ENCODE measurements around the gene THSD7A.

The THSD7A gene

DNA sequence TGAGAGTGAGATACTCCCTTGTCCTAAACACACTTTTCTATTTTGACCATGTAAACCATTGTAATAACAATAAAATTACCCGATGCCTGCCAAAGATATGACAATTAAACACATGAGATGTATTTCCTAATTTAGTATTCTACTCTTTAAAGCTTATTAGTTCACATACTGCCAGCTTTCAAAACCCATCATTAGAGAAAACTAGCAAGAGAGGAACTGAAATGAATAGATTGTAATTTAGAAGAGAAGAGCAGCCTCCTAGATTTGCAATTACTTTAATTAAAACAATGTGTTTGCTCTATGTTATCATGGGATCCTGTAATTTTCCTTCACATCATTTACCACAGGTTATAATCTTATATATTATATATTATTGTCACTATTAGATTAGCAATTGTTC is 428.2 kb downstream of the THSD7A start:
- DNase-seq: no peak
- TF ChIP-seq, protein P1, sequence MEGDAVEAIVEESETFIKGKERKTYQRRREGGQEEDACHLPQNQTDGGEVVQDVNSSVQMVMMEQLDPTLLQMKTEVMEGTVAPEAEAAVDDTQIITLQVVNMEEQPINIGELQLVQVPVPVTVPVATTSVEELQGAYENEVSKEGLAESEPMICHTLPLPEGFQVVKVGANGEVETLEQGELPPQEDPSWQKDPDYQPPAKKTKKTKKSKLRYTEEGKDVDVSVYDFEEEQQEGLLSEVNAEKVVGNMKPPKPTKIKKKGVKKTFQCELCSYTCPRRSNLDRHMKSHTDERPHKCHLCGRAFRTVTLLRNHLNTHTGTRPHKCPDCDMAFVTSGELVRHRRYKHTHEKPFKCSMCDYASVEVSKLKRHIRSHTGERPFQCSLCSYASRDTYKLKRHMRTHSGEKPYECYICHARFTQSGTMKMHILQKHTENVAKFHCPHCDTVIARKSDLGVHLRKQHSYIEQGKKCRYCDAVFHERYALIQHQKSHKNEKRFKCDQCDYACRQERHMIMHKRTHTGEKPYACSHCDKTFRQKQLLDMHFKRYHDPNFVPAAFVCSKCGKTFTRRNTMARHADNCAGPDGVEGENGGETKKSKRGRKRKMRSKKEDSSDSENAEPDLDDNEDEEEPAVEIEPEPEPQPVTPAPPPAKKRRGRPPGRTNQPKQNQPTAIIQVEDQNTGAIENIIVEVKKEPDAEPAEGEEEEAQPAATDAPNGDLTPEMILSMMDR (IDR thresholded peaks at IDR 0.05; ENCODE audit: low read length): no peak
- TF ChIP-seq EZH2phosphoT487 (IDR thresholded peaks at IDR 0.05; ENCODE audit: low read length) (no peak), EZH2 (optimal IDR thresholded peaks at IDR 0.05; ENCODE audit: low read depth, low read length) (no peak)
- no peaks in the 10 kb centered on the region for H3K9me2 ChIP-seq (replicated peaks; ENCODE audit: insufficient read depth, low read length)

DNA sequence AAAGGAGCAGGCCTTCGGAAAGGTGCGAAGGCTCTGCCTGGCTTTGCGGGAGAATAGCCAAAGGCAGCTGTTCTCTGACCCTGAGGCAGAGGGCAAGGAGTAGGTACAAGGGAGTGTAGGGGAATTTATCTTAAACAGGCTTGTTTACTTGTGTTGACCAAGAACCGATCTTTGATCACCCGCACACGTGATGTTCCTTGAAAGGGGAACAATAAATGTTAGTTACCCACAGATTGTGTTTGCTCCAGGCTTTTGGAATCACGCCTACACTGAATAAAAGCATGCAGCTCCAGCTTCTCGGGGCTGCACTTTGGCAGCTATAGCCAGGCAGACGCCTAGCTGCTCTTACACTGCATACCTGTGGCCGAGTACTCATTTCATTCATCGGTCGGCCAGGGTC is 437.6 kb downstream of the THSD7A start:
- Histone ChIP-seq H3K9ac (ENCODE audit: low read length) (no peak overlapping the region), H3F3A (ENCODE audit: insufficient read depth, low read length) (no peaks in the 10 kb centered on the region), H3K36me3 (replicated peaks; ENCODE audit: insufficient read depth, low read length) (no peaks in the 10 kb centered on the region), H2AFZ (ENCODE audit: low read length) (no peak overlapping the region), H3K4me3 (ENCODE audit: low read length) (no peak overlapping the region), H3K4me1 (ENCODE audit: low read length) (no peaks in the 10 kb centered on the region), H3K9me2 (replicated peaks; ENCODE audit: insufficient read depth, low read length) (no peaks in the 10 kb centered on the region), H3K27me3 (replicated peaks; ENCODE audit: insufficient read depth, low read length) (no peaks in the 10 kb centered on the region), H3K27ac (ENCODE audit: low read length) (no peak overlapping the region), H3K9me3 (replicated peaks; ENCODE audit: insufficient read depth, low read length) (no peaks in the 10 kb centered on the region), H3K79me2 (ENCODE audit: low read length) (no peaks in the 10 kb centered on the region), H4K20me1 (ENCODE audit: insufficient read depth, low read length) (no peaks in the 10 kb centered on the region), H3K4me2 (ENCODE audit: low read depth, low read length) (no peak overlapping the region)
- DNase-seq: no peak
- TF ChIP-seq EZH2phosphoT487 (IDR thresholded peaks at IDR 0.05; ENCODE audit: low read length): no peak

More for the DNA sequence above, 428.2 kb downstream of the THSD7A start:
- H3K9me3 ChIP-seq (replicated peaks; ENCODE audit: insufficient read depth, low read length): no peaks in the 10 kb centered on the region
- no peaks in the 10 kb centered on the region for H4K20me1 ChIP-seq (ENCODE audit: insufficient read depth, low read length)
- H2AFZ ChIP-seq (ENCODE audit: low read length): no peak overlapping the region
- H3K4me1 ChIP-seq (ENCODE audit: low read length): no peaks in the 10 kb centered on the region
- H3K27ac ChIP-seq (ENCODE audit: low read length): no peak overlapping the region
- H3K9ac ChIP-seq (ENCODE audit: low read length): no peak overlapping the region
- no peak overlapping the region for H3K4me2 ChIP-seq (ENCODE audit: low read depth, low read length)
- no peaks in the 10 kb centered on the region for H3F3A ChIP-seq (ENCODE audit: insufficient read depth, low read length)
- H3K79me2 ChIP-seq (ENCODE audit: low read length): no peaks in the 10 kb centered on the region
- H3K27me3 ChIP-seq (replicated peaks; ENCODE audit: insufficient read depth, low read length): no peaks in the 10 kb centered on the region
- H3K36me3 ChIP-seq (replicated peaks; ENCODE audit: insufficient read depth, low read length): no peaks in the 10 kb centered on the region
- no peak overlapping the region for H3K4me3 ChIP-seq (ENCODE audit: low read length)

DNA sequence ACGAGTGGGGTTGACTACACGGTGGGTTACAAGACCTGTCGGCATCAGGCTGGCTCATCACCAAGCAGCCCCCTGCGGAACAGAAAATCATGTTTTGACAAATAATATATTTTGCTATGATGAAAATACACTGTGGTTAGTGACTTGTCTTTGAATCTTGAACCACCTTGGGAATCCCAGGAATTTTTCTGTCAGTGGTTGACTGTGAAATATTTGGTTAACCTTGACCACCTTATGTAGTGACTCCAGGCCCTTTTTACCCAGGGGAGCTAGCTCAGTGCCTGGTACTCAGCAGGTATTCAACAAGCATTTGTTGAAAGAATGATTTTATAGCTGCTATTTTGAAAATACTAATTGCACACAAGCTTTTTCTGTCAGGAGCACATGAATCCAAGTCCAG is 452.4 kb downstream of the THSD7A start:
- Histone ChIP-seq H3K79me2 (ENCODE audit: low read length) (no peaks in the 10 kb centered on the region), H3K9me2 (replicated peaks; ENCODE audit: insufficient read depth, low read length) (no peaks in the 10 kb centered on the region), H3K4me3 (ENCODE audit: low read length) (no peak overlapping the region), H3K27ac (ENCODE audit: low read length) (no peak overlapping the region), H3K4me1 (ENCODE audit: low read length) (no peaks in the 10 kb centered on the region), H2AFZ (ENCODE audit: low read length) (no peak overlapping the region), H3K27me3 (replicated peaks; ENCODE audit: insufficient read depth, low read length) (no peaks in the 10 kb centered on the region), H3K9me3 (replicated peaks; ENCODE audit: insufficient read depth, low read length) (no peaks in the 10 kb centered on the region), H3K9ac (ENCODE audit: low read length) (no peak overlapping the region), H3F3A (ENCODE audit: insufficient read depth, low read length) (no peaks in the 10 kb centered on the region), H3K4me2 (ENCODE audit: low read depth, low read length) (no peak overlapping the region), H4K20me1 (ENCODE audit: insufficient read depth, low read length) (no peaks in the 10 kb centered on the region), H3K36me3 (replicated peaks; ENCODE audit: insufficient read depth, low read length) (no peaks in the 10 kb centered on the region)
- no peak for DNase-seq
- no peak for TF ChIP-seq EZH2phosphoT487 (IDR thresholded peaks at IDR 0.05; ENCODE audit: low read length)
- TF ChIP-seq EZH2 (optimal IDR thresholded peaks at IDR 0.05; ENCODE audit: low read depth, low read length): no peak
- TF ChIP-seq, protein P1 (IDR thresholded peaks at IDR 0.05; ENCODE audit: low read length): no peak

DNA sequence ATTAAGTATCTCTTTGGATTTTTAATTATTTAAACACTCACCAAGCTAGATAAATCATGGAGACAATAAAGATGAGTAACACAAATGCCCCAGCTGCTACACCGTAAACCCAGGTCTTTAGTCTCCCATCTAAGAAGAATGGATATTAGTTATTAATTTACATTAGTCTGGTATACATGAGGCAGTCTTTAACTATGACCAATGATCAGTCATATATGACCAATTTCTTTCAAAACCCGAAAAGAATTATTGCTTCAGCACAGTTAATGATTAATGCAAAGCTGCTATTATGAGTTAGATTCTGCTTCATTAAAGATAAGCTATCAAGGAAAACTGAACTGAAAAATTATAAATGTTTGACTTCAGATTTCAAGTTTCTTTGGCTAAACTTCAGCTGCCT is 455.5 kb downstream of the THSD7A start:
- no peak for DNase-seq
- TF ChIP-seq EZH2 (optimal IDR thresholded peaks at IDR 0.05; ENCODE audit: low read depth, low read length): no peak
- TF ChIP-seq, protein P1 (IDR thresholded peaks at IDR 0.05; ENCODE audit: low read length): no peak
- no peak for TF ChIP-seq EZH2phosphoT487 (IDR thresholded peaks at IDR 0.05; ENCODE audit: low read length)
- Histone ChIP-seq H4K20me1 (ENCODE audit: insufficient read depth, low read length) (no peaks in the 10 kb centered on the region), H3K9ac (ENCODE audit: low read length) (no peak overlapping the region), H3K4me1 (ENCODE audit: low read length) (no peaks in the 10 kb centered on the region), H3K4me2 (ENCODE audit: low read depth, low read length) (no peak overlapping the region), H3K79me2 (ENCODE audit: low read length) (no peaks in the 10 kb centered on the region), H3K27ac (ENCODE audit: low read length) (no peak overlapping the region), H3K9me3 (replicated peaks; ENCODE audit: insufficient read depth, low read length) (no peaks in the 10 kb centered on the region), H2AFZ (ENCODE audit: low read length) (no peak overlapping the region), H3K9me2 (replicated peaks; ENCODE audit: insufficient read depth, low read length) (no peaks in the 10 kb centered on the region), H3F3A (ENCODE audit: insufficient read depth, low read length) (no peaks in the 10 kb centered on the region), H3K36me3 (replicated peaks; ENCODE audit: insufficient read depth, low read length) (no peaks in the 10 kb centered on the region), H3K27me3 (replicated peaks; ENCODE audit: insufficient read depth, low read length) (no peaks in the 10 kb centered on the region), H3K4me3 (ENCODE audit: low read length) (no peak overlapping the region)
